Gastroesophageal sphincter (tissue), 3 donors: ENCODE measurements around the gene MAPK4.

Experiments
- CTCF ChIP-seq, 4 experiments: fragments of 200-600 bp in 2 of 4; fragments of 450-650 bp in 2 of 4; sonication (generic) in 1 of 4; IDR thresholded peaks; one replicate each; pipeline ENCODE4 v1.5.1; 2017 to 2019; ENCODE audit warnings: antibody characterized with exemption in 4 of 4, mild to moderate bottlenecking in 2 of 4, moderate library complexity in 2 of 4
- EP300 ChIP-seq: sonication (generic); formaldehyde crosslinking; IDR thresholded peaks from one replicate; pipeline ENCODE4 v1.6.1; 2017; ENCODE audit warnings: antibody characterized with exemption, mild to moderate bottlenecking

- TF ChIP-seq CTCF (IDR thresholded peaks at IDR 0.05) (no peak), EP300 (no peak)
Observed at GRCh38 chr18:50569930-50570329, 10.0 kb downstream of the MAPK4 start.
